Right renal pelvis (tissue), 4 donors: Measurements from ENCODE around the gene MDH1. TPM values are rescaled to one million over a fixed set of nuclear protein-coding genes. Genes with fewer than 3 reads are reported as not detected.
"Not testable (repeated sequence)": the region's sequence is repeated elsewhere in the genome, so short reads cannot be mapped to it uniquely, and the experiment has no call there.

Experiments
- DNase-seq, 4 donors: peaks; one replicate each; pipeline ENCODE4 v3.0.0-alpha.2; 2013; ENCODE audit warnings: low read depth in 4 of 4, low spot score in 3 of 4, missing footprints in 1 of 4
- polyA plus RNA-seq, 4 donors: library from polyadenylated mRNA; unstranded; fragments of 120-200 nt; gene quantifications; one replicate each; pipeline ENCODE4 v1.2.1, GENCODE V29; 2013; ENCODE audit not compliant: insufficient read length in 4 of 4

The MDH1 gene
- polyA plus RNA-seq, 4 donors, result 412 to 443 (median 417) TPM

DNA sequence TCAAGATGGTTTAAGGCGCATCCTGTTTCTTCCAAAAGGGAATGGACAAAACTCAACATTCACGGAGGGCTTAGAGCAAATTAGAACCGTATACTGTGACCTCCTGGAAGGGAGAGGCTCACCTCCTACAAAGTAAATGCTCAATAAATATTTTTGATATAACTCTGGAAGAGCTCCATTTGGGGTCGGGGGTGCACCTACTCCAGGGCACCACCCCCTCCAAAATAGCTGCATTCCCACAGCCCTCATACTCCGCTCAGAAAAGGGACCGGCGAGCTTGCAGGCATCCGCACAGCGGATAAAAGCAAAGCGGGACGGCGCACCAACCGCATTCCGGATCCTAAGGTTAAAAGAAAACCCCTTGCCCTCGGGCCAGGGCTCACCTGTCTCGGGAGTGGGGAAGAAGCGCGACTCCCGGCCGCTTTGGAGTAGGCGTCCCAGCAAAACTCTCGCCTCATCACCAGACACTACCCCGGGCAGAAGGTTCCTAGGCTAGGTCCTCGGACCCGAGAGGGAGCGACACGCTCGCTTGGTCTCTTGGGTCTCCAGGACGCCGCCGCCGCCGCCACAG is 864 bp upstream of the MDH1 start:
- DNase-seq, result no peak

DNA sequence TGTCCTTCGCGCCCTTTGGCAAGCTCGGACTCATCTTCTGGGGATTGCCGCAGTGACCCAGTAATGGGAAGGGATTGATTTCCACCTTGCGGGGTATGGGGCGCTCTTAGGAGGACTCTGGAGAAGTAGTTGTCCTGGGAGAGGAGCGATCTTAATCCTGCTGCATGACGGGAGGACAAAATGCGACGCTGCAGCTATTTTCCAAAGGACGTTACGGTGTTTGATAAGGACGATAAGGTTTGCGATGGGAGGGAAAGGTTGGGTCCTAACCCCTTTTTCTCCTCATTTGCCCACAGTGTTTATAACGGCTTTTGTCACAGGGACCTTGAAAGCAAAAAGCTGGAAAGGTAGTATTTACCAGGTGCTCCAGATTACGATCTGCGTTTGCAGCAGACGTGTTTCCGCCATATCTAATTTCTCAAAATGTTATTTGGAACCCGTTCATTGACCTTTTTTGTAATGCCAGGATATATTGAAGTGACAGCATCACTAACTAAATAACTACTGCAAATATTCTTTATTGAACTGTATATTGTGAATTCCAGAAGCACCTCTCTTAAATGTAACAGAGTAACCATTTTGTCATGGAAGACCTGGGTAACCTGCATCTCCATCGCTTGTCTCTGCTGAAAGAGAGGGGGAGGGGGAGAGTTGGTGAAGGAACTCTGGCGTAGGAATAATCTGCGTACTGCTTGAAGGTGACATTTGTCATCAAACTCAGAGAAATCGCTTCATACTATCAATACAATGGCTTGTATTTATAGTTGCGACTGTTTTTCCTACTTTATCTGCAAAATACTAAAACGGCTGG is 590 bp downstream of the MDH1 start:
- DNase-seq, result no peak

DNA sequence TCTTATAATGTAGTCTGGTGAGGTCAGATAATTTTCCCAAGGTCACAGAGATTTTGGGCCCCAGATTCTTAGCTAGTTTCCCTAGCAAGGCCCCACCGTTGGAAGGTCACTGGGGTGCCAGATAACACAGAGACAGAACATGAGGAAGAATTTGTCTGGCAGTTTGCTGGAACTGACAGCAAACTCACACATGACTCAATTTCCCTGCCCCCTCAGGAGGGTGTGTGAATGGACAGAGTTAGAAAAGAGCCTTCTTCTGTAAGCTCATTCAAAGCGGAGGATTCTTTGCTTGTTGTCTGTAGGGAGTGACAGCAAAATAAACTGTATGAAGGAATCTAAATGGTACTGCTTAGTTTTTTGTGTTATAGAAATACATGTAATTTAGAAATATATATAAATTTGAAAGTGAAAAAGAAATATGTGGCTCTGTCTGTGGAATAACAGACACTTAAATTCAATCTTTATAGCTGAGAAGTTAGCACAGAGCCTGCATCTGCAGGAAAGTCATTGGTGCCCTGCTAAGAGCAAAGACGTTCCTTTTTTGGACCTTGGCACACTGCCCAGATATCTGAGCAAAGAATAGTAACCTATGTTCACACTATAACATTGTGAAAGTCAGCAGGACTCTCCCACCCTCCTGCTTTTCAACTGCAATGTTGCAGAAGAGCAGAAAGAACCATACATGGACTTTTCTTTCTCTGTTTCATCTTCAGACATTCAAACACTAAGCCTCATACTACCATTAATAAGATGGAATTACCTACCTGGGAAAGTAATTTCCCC is 2.1 kb downstream of the MDH1 start:
- DNase-seq, result no peak

DNA sequence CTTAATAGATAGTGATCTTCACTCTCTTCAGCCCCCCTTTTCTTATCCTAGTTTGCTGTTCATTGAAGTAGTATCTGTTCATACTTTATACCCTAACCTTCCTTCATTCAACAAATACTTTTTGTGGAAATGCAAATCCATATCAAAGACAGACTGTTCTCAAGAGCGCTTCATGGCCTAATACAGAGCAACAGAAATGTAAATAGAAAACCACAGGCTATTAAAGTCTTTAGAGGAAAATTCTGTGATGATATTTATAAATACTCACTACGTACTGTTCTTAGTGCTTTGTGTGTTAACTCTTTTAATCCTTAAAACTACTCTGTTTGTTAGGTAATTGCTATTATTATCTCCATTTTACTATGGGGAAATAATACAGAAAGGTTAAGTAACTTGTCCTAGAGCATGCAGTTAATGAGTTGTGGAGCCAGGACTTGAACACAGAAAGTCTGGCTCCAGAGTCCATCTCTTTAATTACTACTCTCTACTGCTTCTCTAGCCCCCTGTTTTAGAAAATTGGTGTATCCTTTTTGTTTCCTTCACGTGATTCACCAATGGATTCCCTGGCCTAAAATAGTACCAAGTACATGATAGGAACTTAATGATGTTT is 2.9 kb downstream of the MDH1 start:
- no peak for DNase-seq

DNA sequence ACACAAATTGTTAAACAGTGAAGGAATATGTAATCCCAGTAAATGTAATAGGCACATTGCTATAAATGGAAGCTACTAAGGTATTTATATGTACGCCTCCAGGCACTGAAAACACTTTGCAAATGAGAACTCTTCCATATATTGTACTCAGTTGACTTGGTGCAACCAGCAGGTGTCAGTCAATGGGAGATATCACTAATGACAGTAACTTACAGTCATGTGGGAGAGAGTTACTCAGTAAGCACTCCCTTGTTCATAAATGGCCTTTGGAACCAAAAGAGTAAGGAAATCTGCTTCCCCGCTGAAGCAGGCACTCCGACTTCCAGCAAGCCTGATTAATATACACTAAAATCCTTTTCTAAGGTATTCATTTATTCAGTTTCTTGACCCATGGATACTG is 5.9 kb downstream of the MDH1 start:
- DNase-seq, result no peak

DNA sequence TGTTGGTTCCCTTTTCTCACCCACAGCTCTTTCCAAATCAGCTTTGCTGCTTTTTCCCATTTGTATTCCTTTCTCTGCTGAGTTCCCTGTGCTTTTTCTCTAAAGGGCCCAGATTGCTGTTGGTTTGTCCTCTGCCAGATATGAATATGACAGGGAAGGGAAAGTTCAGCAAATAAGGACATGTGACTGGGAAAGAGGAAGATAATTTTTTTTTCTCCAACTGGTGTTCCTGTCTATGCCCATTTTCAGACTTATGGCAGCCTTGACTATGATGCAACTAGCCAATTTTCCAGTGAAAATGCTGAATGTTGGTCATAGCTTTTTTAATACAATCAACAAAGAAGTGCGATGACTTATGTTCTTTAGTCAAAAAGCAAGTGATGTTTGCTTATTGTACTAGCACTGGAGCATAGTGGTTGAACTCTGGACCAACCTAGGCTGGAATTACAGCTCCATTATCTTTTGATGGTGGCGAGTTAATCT is 7.7 kb downstream of the MDH1 start:
- no peak for DNase-seq

DNA sequence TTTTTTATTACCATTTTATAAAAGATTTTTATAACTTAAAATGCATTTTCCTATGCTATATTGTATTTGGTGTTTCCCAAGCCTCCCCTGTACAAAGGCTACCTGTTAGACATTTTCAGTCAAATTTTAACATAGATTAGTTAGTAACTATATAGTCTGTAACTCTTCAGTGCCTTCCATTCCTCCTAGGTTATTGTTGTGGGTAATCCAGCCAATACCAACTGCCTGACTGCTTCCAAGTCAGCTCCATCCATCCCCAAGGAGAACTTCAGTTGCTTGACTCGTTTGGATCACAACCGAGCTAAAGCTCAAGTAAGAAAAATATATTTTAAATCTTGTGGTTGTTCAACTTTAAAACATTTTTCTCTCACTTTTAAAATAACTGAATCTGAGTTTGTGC is 10.2 kb downstream of the MDH1 start:
- no peak for DNase-seq

DNA sequence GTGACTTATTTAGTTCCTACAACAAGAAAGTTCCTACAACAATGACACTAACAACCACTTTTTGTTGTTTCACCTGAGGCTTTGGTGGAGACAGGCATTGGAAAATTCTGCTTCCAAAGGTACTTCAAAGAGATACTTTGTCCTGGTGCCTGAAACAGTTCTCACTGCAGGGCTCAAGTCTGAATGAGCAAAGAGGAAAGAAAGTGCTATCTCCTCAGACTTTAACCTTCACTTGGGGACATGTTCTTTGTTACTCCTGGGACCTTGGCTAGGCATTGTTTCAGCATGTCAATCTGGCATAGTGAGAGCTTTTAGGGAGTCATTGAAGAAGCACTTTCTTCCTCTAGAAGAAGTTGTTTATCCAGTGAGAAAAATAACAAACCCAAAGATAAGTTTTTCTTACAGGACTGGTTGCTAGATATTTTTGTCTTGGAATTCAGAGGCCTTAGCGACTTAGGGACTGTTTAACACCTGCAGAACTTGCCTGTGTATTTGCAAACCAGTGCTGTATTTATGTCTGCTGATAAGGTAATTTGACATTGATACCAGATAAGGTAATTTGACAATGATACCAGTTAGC is 12.2 kb downstream of the MDH1 start:
- DNase-seq, result no peak

DNA sequence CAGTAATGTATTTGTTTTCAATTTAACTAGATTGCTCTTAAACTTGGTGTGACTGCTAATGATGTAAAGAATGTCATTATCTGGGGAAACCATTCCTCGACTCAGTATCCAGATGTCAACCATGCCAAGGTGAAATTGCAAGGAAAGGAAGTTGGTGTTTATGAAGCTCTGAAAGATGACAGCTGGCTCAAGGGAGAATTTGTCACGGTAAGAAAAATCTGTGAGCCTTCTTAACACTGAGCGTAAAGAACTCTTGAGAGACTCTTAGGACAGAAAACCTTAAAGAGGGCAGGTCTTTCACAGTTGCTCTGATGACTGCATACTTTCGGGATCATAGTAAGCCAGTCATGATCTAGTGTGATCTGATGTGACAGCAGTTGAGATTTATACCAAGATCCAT is 15.9 kb downstream of the MDH1 start:
- DNase-seq, result no peak

DNA sequence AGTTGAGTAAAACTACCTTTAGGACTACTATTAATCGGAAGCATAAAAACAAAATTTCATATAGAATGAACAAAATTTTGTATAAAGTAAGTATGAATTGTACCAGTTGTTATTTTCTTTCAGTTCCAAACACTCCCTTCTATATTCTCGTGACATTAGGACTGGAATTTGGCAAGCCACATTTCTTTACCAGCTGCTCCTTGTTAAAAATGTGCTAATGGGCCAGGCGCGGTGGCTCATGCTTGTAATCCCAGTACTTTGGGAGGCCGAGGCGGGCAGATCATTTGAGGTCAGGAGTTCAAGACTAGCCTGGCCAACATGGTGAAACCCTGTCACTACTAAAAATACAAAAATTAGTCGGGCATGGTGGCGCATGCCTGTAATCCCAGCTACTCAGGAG is 20.1 kb downstream of the MDH1 start:
- not testable (repeated sequence) for DNase-seq

DNA sequence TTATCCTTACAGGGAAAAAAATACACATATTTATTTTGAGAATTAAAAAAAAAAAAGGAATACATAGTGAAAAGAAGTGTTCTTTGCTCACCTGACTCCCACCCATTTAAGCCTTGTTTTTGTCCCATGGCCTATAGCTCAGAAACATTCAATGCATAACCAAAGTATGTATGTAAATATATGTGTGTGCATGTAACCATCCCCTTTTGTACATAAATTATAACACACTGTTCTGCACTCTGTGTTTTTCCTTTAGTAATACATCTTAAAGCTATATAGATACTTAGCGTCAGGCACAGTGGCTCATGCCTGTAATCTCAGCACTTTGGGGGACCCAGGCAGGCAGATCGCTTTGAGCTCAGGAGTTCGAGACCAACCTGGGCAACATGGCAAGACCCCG is 21.8 kb downstream of the MDH1 start:
- no peak for DNase-seq

DNA sequence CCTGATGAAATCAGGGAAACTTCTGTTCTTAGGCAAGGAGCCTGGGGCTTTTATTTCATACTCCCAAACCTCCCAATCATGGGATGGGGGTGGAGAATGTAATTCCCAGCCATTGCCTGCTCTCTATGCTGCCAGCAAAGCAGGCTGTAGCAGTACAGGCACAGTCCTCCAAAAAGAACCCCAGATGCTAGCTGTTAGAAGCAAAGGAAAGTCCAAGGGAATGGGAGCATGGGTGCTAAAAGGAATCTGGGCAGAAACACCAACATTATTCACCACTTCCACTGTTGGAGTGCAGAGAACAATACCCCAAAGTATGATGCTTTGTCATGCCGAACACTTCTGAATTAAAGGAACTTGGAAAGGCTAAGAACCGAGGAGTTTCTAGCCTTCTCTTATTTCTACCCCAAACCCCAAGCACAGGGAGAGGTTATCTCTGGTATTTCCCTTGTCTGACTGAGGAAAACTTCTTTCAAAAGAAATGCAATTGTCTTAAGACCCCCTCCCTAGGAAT is 24.7 kb downstream of the MDH1 start:
- no peak for DNase-seq

DNA sequence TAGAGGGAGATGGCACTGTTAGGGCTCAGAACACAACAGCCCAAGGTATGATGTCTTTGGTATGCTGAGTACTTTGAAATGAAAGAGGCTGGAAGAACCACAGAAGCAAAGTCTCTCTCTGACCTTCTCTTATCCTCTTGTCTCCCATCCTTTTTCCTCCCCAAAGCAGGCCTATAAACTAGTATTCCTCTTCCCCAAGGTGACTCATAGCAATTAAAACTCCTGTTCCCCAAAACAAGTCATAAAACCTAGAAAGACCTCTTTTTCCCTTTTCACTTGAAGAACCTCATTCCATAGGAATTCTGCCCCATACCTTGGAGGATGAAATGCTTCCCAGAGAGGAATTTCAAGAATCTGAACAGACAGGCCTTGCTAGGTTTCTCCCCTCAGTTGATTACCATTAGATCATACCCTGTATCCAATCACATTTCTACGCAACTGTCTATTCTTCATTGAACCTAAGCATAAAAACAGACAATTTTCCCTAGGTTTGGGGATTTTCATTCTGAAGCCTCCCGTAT is 25.7 kb downstream of the MDH1 start:
- peak in 1 of 4 donors; percentile 16 for DNase-seq

DNA sequence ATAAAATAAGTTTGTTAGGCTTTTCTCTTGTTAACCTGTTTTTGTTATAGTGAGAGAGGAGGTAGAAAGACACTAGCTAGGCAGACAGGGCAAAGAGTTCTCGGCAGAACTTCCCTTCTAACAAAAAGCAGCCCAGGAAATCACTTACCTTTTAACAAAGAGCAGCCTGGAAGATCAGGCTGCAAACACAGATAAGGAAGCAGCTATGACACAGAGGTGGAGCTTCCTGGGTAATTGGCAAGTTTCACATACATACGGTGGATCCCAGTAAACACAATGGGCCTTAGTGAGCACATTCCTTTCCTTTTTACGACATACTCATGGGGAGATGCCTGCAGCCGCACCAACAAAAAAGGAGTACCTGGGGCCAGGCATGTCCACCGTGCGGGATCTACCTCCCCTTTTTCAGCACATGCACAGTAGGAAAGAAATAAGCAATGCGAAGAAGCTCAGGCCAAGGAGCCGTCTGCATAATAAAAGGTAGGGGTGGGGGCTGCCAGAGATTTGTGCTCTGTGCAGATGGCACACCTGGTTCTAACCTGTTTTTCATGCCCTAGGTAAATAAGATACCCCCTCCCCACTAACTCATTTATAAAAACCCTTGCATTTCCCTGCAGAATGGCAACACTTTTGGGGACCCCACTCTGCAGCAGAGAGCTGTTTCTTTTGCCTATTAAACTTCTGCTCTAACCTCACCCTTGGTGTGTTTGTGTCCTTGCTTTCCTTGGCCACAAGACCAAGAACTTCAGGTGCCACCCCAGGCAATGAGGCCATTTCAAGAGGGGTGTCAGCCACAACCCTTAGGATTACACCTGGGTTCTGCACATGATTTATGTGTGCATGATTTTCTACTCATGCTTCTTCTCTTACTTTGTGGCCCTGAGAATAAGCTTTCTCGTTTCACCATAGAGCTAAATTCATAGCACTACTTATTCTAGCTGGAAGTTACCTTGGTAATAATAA is 26.5 kb downstream of the MDH1 start:
- DNase-seq, result no peak

DNA sequence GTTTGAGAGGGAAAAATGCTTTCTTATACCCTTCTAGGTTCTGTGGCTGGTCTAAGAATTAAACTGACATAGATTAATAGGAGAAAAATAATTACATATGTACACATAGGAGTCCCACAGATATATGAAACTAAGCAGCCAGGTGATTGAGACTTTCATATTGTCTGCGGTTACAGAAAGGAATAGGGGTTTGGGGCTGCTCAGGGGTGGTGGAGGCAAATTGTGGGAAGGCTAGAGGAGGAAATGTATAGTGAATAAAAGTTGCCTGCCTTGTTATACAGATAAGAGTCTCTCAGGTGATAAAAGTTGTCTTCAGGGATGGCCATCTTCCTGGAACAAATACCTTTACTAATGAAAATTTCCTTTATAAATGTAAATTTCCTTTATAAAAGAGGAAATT is 28.6 kb downstream of the MDH1 start:
- DNase-seq, result no peak

DNA sequence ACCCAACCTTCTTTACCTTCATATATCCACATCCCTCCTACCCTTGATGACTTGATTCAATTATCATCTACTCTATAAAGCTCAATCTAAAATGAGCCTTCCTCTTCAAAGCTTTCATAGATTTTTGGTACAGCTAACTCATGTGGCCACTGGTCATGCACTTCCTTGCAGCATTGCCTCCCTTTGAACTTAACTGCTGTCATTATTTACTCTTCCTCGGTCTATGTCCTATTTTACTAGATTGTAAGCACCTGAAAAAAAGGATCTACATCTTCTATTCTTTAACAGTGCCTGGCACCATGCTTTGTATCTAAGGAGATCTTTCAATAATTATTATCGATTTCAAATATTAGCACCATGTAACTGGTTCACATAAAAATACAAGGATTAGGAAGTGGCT is 30.6 kb downstream of the MDH1 start:
- no peak for DNase-seq

DNA sequence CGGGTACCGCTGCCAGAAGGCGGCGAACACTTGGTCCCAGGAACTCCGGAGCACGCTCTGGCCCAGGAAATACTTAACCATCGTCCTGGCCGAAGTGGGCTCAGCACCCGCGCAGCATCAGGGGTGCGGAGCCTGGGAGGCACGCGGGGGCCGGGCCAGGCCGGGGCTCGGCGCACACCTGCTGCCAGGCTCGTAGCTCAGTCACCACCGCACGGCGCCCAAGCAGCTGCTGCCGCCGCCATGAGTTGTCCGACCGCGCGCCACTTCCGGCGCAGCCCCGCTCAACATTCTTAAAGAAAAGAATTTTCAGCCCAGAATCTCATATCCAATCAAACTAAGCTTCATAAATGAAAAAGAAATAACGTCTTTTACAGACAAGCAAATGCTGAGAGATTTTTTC is 34.0 kb downstream of the MDH1 start:
- DNase-seq, result no peak

DNA sequence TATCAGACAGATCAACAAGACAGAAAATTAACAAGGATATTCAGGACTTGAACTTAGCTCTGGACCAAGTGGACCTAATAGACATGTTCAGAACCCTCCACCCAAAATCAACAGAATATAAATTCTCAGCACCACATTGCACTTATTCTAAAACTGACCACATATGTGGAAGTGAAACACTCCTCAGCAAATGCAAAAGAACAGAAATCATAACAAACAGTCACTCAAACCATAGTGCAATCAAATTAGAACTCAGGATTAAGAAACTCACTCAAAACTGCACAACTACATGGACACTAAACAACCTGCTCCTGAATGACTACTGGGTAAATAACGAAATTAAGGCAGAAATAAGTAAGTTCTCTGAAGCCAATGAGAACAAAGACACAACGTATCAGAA is 35.0 kb downstream of the MDH1 start:
- not testable (repeated sequence) for DNase-seq

DNA sequence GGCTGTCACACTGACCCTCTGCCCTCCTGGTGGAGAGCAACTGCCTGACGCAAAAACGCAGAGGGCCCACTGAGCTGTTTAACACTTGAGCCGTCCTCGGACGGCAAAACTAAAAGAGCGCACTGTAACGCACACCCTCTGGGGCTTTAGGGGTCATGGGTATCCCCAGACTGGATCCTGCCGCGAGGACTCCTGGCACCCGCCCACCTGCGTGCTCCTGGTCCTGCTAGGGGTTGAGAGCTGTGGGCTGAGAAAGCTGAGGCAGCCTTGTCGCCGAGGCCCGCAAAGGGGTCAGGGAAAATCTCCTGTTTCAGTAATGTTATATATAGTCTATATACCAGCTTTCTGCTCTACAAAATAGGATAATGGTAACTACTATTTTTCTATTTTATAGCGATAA is 39.1 kb downstream of the MDH1 start:
- DNase-seq, result no peak
